Stimulated activated CD8-positive, alpha-beta memory T cell treated with anti-CD3 and anti-CD28 coated beads, Interleukin-7, amount 100 ng/mL, for 48 hours (primary cell): Measurements from ENCODE around the gene FAM3C.
"Not testable (repeated sequence)": the region's sequence is repeated elsewhere in the genome, so short reads cannot be mapped to it uniquely, and the experiment has no call there.

Source experiments
- DNase-seq, 2 donors: peaks; one replicate each; pipeline ENCODE4 v3.0.0-alpha.2; 2020; ENCODE audit warnings: low read depth in 1 of 2; ENCODE audit errors: extremely low read depth in 1 of 2

FAM3C gene

GRCh38 chr7:121334875-121335648 lies 61.0 kb downstream of the FAM3C start:
- DNase-seq, result no peak

- DNase-seq, result no peak
These were observed 61.7 kb downstream of the FAM3C start for GRCh38 chr7:121334376-121334775.

GRCh38 chr7:121331574-121331973 lies 64.5 kb downstream of the FAM3C start:
- no peak for DNase-seq

DNA sequence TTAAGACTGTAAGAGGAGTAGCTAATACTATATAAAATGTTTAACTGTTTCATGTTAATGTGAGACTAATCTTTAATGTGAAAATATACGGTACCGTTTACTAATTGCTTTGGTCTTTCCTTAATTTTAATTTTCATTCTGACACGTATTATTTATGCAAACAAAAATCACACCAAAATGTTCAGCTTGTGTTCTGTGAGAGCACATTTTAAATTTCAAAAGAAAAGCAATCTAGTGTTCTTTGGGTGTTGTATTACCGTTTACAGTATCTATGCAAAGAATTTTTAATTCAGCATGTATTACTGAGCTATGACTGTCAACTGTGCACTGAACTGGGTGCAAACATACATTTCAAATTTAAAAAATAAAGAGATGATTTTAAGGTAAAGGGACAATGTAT lies 65.1 kb downstream of the FAM3C start:
- DNase-seq, result no peak

- DNase-seq, result no peak
These were observed 65.9 kb downstream of the FAM3C start for GRCh38 chr7:121330053-121330833.

GRCh38 chr7:121329191-121330052 lies 66.7 kb downstream of the FAM3C start:
- no peak for DNase-seq

DNA sequence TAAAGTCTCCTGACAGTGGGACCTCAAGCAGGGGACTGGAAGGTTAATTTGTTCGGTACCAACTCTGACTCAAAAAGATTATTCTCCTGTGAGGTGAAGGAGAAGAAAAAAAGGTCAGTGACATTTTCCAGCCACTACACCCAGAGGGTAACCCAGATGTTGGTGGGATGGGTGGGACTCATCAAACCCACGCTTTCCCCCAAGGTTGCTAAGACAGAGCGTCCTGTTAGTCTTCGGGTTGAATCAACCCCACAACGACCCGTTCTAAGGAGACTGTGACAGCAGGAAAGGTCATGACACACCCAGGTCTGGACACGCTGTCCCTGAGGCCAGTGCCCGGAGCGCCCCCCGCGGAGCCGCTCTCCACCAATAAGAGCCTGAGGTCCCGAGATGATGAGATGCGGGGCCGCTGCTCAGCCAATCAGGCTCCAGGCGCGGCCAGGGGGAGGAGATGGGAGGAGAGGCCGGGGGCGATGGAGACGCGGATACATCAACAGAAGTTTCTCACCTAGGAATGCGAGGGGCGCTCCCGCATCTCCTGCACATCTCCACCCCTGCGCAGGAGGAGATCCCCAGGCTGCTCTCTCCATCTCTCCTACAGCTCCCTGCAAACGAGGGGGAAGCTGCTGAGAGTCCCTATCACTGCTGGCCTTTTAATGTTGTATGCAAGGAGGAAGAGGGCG lies 67.5 kb downstream of the FAM3C start, which contains the start of gene WNT16:
Gene WNT16 (plus strand): TSS at position 493 of the 683 bp plus-strand sequence. CDS start 293 bp downstream, outside the sequence.
- no peak for DNase-seq

DNA sequence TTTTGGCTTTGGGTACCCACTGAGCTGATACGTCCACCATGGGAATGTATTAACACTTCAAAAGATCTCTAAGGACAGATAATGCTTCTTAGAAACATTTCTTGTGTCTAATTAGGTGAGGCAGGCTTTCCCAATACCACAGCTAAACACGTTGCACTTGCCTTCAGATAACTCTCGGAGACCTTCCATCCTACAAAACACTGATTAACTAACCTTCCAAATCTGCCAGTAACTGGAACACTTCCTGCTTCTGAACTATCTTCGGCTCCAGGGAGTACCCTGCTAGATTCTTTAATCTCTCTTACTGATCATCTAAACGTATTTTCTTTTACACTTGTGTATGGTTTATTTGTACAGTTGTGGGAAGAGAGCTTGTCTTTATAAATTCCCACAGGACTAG lies 68.4 kb downstream of the FAM3C start:
- no peak for DNase-seq

DNA sequence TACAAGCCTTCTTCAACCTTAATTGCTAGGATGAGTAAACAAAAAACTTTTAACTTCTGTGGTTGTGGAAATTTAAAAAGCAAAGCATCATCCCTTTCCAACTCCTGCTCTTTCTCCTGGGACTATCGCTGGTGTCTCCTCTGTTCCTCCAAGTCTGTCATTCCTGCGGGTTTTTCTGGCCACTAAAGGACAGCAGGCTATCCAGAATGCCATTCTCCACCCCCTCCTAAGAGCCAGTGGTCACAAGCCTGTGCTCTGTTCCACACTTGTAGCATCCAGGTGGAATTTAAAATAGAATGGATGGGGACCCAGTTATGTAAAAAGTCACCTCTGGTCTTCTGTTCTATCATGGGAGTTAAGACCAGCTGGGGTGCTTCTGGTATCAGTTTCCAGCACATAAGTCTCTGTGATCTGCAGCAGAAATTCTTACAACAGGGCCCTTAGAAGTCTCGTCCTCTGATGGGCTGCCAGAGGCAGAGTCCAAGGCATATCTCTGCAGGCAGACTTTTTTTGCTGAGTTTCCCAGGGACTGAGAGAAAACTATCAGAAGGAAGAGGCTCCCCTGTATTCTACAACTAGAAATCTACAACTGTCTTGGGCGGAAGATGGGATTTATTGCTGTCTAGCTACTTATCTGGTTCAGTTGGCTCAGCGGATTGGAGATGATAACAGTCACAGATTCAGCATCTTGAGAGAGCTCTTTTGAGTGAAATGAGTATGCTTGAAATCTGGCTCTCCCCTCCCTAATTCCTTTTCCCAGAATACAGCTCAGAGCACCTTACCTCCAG lies 72.4 kb downstream of the FAM3C start:
- no peak for DNase-seq

- no peak for DNase-seq
These were observed 73.6 kb downstream of the FAM3C start for GRCh38 chr7:121322460-121322859.

DNA sequence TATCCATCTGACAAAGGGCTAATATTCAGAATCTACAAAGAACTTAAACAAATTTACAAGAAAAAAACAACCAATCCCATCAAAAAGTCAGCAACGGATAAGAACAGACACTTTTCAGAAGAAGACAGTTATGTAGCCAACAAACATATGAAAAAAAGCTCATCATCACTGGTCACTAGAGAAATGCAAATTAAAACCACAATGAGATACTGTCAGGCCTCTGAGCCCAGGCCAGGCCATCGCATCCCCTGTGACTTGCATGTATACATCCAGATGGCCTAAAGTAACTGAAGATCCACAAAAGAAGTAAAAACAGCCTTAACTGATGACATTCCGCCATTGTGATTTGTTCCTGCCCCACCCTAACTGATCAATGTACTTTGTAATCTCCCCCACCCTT lies 80.9 kb downstream of the FAM3C start:
- DNase-seq, result not testable (repeated sequence)

GRCh38 chr7:121313793-121314676 lies 82.1 kb downstream of the FAM3C start:
- DNase-seq, result no peak

DNA sequence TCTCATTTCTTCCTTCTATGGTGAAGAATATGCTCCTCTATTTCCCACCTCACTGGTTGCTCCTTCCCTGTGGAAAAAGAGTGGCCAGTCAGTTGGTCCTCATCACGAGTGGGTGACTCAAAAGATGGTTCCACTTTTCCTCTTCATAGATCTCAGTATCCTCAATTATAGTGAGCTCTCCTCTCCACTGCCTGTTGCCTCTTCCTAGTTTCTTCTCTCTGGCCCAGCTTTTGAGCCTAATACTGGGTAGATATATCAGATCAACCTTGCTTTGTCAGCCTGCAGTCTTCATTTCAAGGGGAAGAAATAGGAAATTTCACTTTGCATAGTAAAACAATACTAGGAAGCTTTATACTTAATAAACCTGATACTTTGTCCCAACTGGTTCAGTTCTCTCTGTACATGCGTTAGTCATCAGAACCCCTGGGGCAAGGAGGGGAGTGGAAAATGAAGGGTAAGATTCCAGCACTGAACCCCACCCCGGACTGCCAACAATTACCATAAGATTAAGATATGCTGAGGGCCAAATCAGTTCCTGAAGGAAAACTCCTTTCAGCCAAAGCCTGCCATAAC lies 82.8 kb downstream of the FAM3C start:
- no peak for DNase-seq

- no peak for DNase-seq
These were observed 89.0 kb downstream of the FAM3C start for GRCh38 chr7:121307021-121307574.

GRCh38 chr7:121306565-121306964 lies 89.5 kb downstream of the FAM3C start:
- DNase-seq, result no peak

GRCh38 chr7:121305109-121305508 lies 91.0 kb downstream of the FAM3C start:
- no peak for DNase-seq

DNA sequence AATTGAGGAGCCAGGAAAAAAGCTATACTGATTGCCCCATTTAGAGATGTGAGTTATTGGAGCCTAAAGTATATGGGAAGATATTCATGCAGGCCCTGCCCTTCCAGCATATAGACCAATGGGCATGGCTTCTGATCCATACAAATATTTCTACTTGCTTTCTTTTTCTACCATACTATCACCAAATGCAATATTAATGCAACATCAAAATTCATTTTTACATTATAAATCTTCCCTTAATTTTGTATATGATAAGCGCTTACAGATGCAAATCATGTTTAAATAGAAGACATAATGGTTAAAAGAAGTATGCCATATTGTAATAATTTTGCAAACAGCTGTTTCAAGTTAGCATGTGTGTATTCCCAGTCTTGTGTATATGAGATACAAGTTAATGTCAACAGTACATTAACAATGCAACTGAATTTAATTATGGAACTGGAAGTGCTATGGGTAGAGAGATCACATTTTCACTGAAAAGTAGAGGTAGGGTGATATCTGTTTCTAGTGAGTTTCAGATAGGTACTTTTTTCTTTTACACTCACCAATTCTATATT lies 91.9 kb downstream of the FAM3C start:
- DNase-seq, result no peak
